Tibial nerve (tissue), 4 donors: ENCODE data around the gene WNT9A. TPM values are rescaled to one million over a fixed set of nuclear protein-coding genes. Genes with fewer than 3 reads are reported as not detected.
"Not testable (repeated sequence)": the region's sequence is repeated elsewhere in the genome, so short reads cannot be mapped to it uniquely, and the experiment has no call there.

Experiments
- DNase-seq, 2 donors: peaks; one replicate each; pipeline ENCODE4 v3.0.0-alpha.2; 2019; ENCODE audit warnings: low spot score in 2 of 2
- H3K27ac ChIP-seq, 4 donors: fragments of 200-600 bp; sonication (generic) in 3 of 4; one replicate each; pipeline ENCODE4 v1.5.1; 2017 to 2019; ENCODE audit warnings: mild to moderate bottlenecking in 1 of 4
- H3K27me3 ChIP-seq, 2 donors: fragments of 200-600 bp; sonication (generic) in 1 of 2; one replicate each; pipeline versions ENCODE4 v1.5.1 to v1.6.0; 2017 to 2019
- H3K36me3 ChIP-seq, 3 donors: fragments of 200-600 bp; sonication (generic); one replicate each; pipeline ENCODE4 v1.5.1; 2018 to 2019
- H3K4me1 ChIP-seq, 4 donors: fragments of 200-600 bp; sonication (generic) in 3 of 4; one replicate each; pipeline ENCODE4 v1.5.1; 2017 to 2019
- H3K4me3 ChIP-seq, 4 donors: fragments of 200-600 bp; sonication (generic) in 3 of 4; one replicate each; pipeline ENCODE4 v1.5.1; 2017 to 2019; ENCODE audit warnings: mild to moderate bottlenecking in 1 of 4, moderate library complexity in 1 of 4
- H3K9me3 ChIP-seq, 4 donors: fragments of 200-600 bp; sonication (generic) in 3 of 4; one replicate each; pipeline ENCODE4 v1.5.1; 2017 to 2019
- CTCF ChIP-seq, 5 experiments: fragments of 200-600 bp in 3 of 5; fragments of 450-650 bp in 2 of 5; sonication (generic) in 3 of 5; IDR thresholded peaks; one replicate each; pipeline ENCODE4 v1.5.1; 2016 to 2019; ENCODE audit warnings: antibody characterized with exemption in 5 of 5, mild to moderate bottlenecking in 3 of 5, moderate library complexity in 2 of 5
- EP300 ChIP-seq, 2 donors: sonication (generic); formaldehyde crosslinking; IDR thresholded peaks; one replicate each; pipeline ENCODE4 v1.6.1; 2017; ENCODE audit warnings: antibody characterized with exemption in 2 of 2, mild to moderate bottlenecking in 1 of 2
- POLR2A ChIP-seq, 2 donors: fragments of 450-650 bp; IDR thresholded peaks; one replicate each; pipeline ENCODE4 v1.6.1; 2017; ENCODE audit warnings: antibody characterized with exemption in 2 of 2, mild to moderate bottlenecking in 2 of 2, moderate library complexity in 2 of 2
- WGBS, 2 donors: methylation state at CpG; one replicate each; pipeline ENCODE4 v1.1.5; 2018; 5-methylcytosine and 5-hydroxymethylcytosine counted together
- total RNA-seq, 4 donors: library from RNA; depleted of rRNA; stranded (reverse); fragments of >200 nt; gene quantifications; one replicate each; pipeline ENCODE4 v1.1.0, GENCODE V29; 2016

Gene WNT9A
- total RNA-seq, 4 donors from 2014 or later: 5.1 to 12.8 (median 8.5) TPM

- DNase-seq: no peak
- H3K27ac ChIP-seq: peak overlapping the region in 1 of 4 donors; percentile 46
- no peaks in the 10 kb centered on the region for H3K36me3 ChIP-seq
- 58 to 61% methylated on average over 10 to 16 of the region's 17 CpGs for WGBS, 2 donors
- no peak for TF ChIP-seq CTCF (IDR thresholded peaks at IDR 0.05)
- TF ChIP-seq EP300 (IDR thresholded peaks at IDR 0.05): no peak
- no peak for TF ChIP-seq POLR2A (IDR thresholded peaks at IDR 0.05)
- no peaks in the 10 kb centered on the region for H3K9me3 ChIP-seq
- peaks cover 0 to 70% (median 6%) of the 10 kb centered on the region in 4 donors for H3K4me1 ChIP-seq
- H3K27me3 ChIP-seq: no peaks in the 10 kb centered on the region
- H3K4me3 ChIP-seq: no peak overlapping the region
These were observed 33.7 kb downstream of the WNT9A start for GRCh38 chr1:227913764-227914721.

GRCh38 chr1:227913396-227913763 is 34.4 kb downstream of the WNT9A start:
- WGBS, 2 donors: 46 to 55% methylated on average over 5 of the region's 5 CpGs
- Histone ChIP-seq H3K9me3 (no peaks in the 10 kb centered on the region), H3K27ac (no peak overlapping the region), H3K4me3 (no peak overlapping the region), H3K36me3 (no peaks in the 10 kb centered on the region), H3K27me3 (no peaks in the 10 kb centered on the region), H3K4me1 (peaks cover 0 to 70% (median 6%) of the 10 kb centered on the region in 4 donors)
- no peak for TF ChIP-seq POLR2A (IDR thresholded peaks at IDR 0.05)
- no peak for TF ChIP-seq CTCF (IDR thresholded peaks at IDR 0.05)
- TF ChIP-seq EP300 (IDR thresholded peaks at IDR 0.05): no peak
- no peak for DNase-seq

- no peaks in the 10 kb centered on the region for H3K36me3 ChIP-seq
- peak overlapping the region in 2 of 4 donors; percentile 15 to 18 for H3K27ac ChIP-seq
- H3K27me3 ChIP-seq: no peaks in the 10 kb centered on the region
- no peak overlapping the region for H3K4me3 ChIP-seq
- 41 to 46% methylated on average over 14 of the region's 14 CpGs for WGBS, 2 donors
- no peak for DNase-seq
- H3K4me1 ChIP-seq: peaks cover 0 to 70% (median 6%) of the 10 kb centered on the region in 4 donors
- H3K9me3 ChIP-seq: no peaks in the 10 kb centered on the region
- TF ChIP-seq EP300 (IDR thresholded peaks at IDR 0.05): no peak
- TF ChIP-seq CTCF (IDR thresholded peaks at IDR 0.05): no peak
- TF ChIP-seq POLR2A (IDR thresholded peaks at IDR 0.05): no peak
These were observed 34.9 kb downstream of the WNT9A start for GRCh38 chr1:227912866-227913265.

- Histone ChIP-seq H3K27ac (peak overlapping the region in 2 of 4 donors; percentile 70 to 72), H3K4me3 (no peak overlapping the region), H3K27me3 (no peaks in the 10 kb centered on the region), H3K9me3 (no peaks in the 10 kb centered on the region), H3K36me3 (no peaks in the 10 kb centered on the region), H3K4me1 (peaks cover 0 to 56% (median 6%) of the 10 kb centered on the region in 4 donors)
- WGBS, 2 donors: 78 to 93% methylated on average over 8 of the region's 8 CpGs
- TF ChIP-seq EP300 (IDR thresholded peaks at IDR 0.05): no peak
- TF ChIP-seq POLR2A (IDR thresholded peaks at IDR 0.05): no peak
- TF ChIP-seq CTCF (IDR thresholded peaks at IDR 0.05): no peak
- DNase-seq: no peak
These were observed 36.4 kb downstream of the WNT9A start for GRCh38 chr1:227911376-227911775.

GRCh38 chr1:227910511-227911153 is 37.1 kb downstream of the WNT9A start:
- Histone ChIP-seq H3K27ac (peak overlapping the region in 2 of 4 donors; percentile 70 to 72), H3K36me3 (no peaks in the 10 kb centered on the region), H3K27me3 (no peaks in the 10 kb centered on the region), H3K4me1 (peaks cover 0 to 57% (median 6%) of the 10 kb centered on the region in 4 donors), H3K9me3 (no peaks in the 10 kb centered on the region), H3K4me3 (no peak overlapping the region)
- 34 to 41% methylated on average over 10 of the region's 10 CpGs for WGBS, 2 donors
- no peak for TF ChIP-seq EP300 (IDR thresholded peaks at IDR 0.05)
- DNase-seq: no peak

- WGBS, 2 donors: 41 to 44% methylated on average over 8 of the region's 8 CpGs
- H3K27ac ChIP-seq: peak overlapping the region in 3 of 4 donors; percentile 12 to 72 (median 70)
- H3K4me1 ChIP-seq: peaks cover 0 to 54% (median 6%) of the 10 kb centered on the region in 4 donors
- H3K27me3 ChIP-seq, H3K4me3 ChIP-seq, H3K36me3 ChIP-seq, H3K9me3 ChIP-seq: not testable (repeated sequence)
- DNase-seq: peak in 1 of 2 donors; percentile 30
These were observed 37.8 kb downstream of the WNT9A start for GRCh38 chr1:227909923-227910328.
